GM12801 (cell line): ENCODE measurements around the gene KIRREL2.

ENCODE experiments used
- TF ChIP-seq, protein P1 (sequence below): IDR thresholded peaks from one replicate; pipeline ENCODE4 v1.5.1; 2011; ENCODE audit warnings: control low read depth; ENCODE audit not compliant: insufficient read length; ENCODE audit errors: extremely low read depth

The KIRREL2 gene

DNA sequence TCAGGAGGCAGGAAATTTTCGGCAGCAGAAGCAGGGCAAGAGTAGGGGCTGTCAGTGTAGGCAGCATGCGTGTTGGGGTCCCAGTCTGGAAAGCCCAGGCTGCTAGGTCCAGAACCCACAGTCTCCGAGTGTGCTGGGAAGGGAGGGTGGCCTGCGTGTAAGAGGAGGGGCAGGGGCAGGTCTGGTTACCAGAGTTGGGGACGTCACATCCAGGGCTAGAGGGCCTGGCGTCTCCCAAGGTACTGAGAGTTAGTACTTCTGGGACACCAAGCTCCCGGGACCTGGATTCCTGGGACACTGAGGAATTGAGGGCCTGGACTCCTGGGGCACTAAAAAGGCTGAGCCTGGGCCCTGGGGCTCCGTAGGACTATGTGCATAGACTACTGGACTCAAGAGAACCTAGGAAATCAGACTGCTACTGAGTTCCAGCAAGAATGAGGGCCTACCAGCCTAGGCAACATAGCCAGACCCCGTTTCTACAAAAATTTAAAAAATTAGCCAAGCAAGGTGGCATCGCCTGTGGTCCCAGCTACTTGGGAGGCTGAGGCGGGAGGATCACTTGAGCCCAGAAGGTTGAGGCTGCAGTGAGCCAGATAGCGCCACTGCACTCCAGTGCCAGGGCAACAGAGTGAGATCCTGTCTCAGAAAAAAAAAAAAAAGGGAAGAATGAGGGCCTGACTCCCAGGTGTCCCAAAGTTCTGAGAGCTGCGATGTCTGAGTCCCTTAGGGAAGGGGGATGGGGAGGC is 41.2 kb downstream of the KIRREL2 start:
- TF ChIP-seq, protein P1, sequence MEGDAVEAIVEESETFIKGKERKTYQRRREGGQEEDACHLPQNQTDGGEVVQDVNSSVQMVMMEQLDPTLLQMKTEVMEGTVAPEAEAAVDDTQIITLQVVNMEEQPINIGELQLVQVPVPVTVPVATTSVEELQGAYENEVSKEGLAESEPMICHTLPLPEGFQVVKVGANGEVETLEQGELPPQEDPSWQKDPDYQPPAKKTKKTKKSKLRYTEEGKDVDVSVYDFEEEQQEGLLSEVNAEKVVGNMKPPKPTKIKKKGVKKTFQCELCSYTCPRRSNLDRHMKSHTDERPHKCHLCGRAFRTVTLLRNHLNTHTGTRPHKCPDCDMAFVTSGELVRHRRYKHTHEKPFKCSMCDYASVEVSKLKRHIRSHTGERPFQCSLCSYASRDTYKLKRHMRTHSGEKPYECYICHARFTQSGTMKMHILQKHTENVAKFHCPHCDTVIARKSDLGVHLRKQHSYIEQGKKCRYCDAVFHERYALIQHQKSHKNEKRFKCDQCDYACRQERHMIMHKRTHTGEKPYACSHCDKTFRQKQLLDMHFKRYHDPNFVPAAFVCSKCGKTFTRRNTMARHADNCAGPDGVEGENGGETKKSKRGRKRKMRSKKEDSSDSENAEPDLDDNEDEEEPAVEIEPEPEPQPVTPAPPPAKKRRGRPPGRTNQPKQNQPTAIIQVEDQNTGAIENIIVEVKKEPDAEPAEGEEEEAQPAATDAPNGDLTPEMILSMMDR = no peak

DNA sequence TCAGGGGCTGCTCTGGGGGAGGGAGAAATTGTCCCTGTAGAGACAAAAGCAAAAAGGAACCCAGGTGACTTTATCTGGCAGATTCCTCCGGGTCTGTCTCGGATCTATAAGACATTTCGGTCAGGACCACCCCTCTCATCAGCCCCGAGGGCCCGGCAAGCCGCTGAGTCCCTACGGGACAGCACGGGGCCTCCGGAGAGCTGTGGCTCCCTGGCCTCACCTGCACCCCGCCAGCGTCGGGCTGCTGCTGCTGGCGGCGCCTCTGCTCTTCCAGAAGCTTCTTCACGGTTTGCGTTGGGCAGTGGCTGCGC is 41.7 kb downstream of the KIRREL2 start:
- TF ChIP-seq, protein P1 = no peak

DNA sequence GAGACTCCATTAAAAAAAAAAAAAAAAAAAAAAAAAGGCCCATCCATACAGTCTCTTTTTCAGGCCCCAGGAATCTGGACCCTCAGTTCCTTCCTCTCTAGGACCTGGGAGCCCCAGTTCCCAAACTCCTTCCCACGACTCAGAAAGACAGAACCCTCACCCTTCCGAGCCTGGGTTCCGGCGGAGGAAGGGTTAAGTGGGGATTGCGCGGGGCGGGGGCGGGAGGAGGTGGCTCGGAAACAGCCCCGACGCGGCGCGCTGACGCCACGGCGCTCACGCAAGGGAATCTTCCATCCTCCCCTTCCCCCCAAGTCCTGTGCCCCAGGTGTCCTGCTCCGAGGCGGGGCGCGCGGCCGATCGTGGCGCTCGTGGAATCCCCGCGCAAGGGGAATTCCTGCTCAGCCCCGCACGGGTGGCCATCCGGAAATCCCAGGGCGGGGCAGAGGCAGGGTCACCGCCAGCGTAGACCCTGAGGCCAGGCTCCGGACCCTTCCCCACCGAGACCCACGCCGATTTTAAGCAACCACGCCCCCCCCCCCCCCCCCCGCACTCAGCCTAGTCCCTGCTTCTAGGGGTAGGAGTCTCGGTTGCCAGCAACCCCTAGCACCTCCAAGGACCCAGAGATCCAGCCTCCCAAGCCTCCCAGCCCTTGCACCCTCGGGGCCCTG is 43.0 kb downstream of the KIRREL2 start:
- TF ChIP-seq, protein P1 = no peak

DNA sequence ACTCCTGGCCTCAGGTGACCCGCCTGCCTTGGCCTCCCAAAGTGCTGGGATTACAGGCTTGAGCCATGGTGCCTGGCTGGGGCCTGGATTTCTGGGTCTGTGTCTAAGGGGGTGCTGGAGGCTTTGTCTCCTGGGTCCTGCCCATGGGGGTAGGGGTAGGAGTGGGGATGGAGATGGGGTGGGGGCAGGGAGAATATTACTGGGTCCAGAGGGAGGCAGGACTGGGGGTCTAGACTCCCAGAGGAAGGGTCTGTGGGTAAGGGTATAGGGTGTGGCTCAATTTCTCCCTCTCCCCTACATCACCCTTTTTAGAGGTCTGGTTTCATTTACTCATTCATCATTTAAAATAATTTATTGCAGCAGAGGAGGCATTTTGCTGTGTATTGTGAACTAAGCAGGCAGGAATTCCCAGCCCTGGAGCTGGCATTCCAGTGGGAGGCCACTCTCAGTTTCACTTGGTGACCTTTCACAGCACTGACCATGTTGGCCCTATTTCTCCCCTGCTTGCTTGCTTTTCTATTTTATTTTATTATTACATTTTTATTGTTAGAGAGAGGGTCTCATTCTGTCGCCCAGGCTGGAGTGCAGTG is 44.4 kb downstream of the KIRREL2 start:
- TF ChIP-seq, protein P1 = no peak

DNA sequence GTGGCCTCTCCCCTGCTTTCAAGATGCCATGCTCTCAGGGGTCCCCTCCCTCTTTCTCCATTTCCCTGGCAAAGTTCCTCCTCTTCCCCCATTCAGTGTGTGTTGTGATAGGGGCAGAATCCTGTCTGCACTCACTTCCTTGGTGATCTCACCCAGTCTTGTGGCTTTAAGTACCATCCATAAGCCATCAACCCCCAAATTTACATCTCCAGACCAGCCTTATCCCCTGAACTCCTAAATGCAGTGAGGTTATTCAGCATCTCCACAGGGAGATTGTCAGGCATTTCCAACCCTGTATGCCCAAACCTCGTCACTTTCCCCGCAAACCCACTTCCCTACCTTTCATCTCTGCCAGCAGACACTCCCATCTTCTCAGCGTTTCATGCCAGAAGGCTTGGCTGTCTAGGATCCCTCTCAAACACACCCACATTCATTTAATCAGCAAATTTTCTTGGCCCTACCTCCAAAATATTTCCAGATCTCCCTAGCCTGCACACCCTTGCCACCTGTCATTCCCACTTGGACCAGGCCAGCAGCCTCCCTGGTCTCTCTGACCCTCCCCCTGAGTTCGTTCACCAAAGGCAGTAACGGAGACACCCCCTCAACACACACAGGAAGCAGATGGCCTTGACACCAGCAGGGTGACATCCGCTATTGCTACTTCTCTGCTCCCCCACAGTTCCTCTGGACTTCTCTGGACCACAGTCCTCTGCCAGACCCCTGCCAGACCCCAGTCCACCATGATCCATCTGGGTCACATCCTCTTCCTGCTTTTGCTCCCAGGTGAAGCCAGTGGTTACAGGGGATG is 45.3 kb downstream of the KIRREL2 start, which contains the start of gene HCST:
Gene HCST, plus strand, starts transcription at position 676 of the 808 bp plus-strand sequence. Its CDS starts 65 bp downstream, at position 741.
- TF ChIP-seq, protein P1 = no peak

DNA sequence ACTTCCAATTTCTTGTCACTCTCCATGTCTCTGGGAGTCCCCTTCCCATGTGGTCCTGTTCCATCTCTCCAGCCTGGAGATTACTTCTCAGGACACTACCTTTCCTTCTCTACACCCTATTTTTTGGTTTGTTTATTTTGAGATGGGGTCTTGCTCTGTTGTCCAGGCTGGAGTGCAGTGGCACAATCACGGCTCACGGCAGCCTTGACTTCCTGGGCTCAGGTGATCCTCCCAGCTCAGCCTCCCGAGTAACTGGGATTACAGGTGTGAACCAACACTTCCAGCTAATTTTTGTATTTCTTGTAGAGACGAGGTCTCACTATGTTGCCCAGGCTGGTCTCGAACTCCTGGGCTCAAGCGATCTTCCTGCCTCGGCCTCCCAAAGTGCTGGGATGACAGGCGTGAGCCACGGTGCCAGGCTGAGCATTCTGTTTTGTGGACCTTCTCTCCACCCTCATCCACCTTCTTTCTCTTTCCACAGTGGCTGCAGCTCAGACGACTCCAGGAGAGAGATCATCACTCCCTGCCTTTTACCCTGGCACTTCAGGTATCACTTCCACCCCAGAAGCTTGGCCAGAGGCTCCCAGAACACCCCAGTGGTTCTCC is 46.3 kb downstream of the KIRREL2 start:
- TF ChIP-seq, protein P1 = no peak

DNA sequence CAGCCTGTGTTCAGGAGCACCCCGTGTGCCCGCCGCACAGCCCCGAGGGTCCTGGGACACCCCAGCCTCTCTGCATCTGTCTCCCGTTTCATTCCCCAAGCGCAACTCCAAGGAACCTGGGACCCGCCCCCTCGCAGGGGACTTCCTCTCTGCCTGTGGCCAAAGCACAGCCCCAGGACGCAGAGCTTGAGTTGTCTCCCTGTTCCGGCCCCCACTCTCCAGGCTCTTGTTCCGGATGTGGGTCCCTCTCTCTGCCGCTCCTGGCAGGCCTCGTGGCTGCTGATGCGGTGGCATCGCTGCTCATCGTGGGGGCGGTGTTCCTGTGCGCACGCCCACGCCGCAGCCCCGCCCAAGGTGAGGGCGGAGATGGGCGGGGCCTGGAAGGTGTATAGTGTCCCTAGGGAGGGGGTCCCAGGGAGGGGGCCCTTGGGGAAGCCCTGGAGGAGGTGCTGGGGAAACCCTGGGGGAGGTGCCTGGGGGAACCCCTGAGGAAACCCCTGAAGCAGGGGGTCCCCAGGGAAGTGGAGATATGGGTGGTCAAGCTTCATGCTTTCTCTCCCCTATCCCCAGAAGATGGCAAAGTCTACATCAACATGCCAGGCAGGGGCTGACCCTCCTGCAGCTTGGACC is 47.0 kb downstream of the KIRREL2 start:
- TF ChIP-seq, protein P1 = no peak
